IMR-90 (cell line): ENCODE results near the gene MMP2. TPM values are rescaled to one million over a fixed set of nuclear protein-coding genes. Genes with fewer than 3 reads are reported as not detected.

Source experiments
- ATAC-seq: fragments of 200-7000 bp; cut with Tn5 transposase; 2 replicates; pipeline ENCODE4 v1.9.1; 2020; ENCODE audit warnings: low read depth, mild to moderate bottlenecking, moderate library complexity
- BruUV-seq: library from RNA; stranded (reverse); fragments of 400-500 nt; replicated peaks from 2 replicates; lab custom pipeline; 2021; lab: Mats Ljungman, UMichigan
- CTCF ChIA-PET: fragments of 300-600 bp; formaldehyde crosslinking; extraction: SDS; loops from one replicate; lab custom pipeline; 2021; ENCODE audit warnings: antibody characterized with exemption; lab: Yijun Ruan, JAX
- POLR2A ChIA-PET: fragments of 300-600 bp; sonication (Branson Sonifier 250); formaldehyde crosslinking; loops from one replicate; lab custom pipeline; 2022; ENCODE audit warnings: antibody characterized with exemption; ENCODE audit not compliant: unreplicated experiment; lab: Charles Lee
- DNase-seq: peaks from one replicate; pipeline ENCODE4 v3.0.0; 2013
- H2AFZ ChIP-seq: replicated peaks from 2 replicates; pipeline ENCODE3; 2013; ENCODE audit warnings: low read length, mild to moderate bottlenecking; ENCODE audit not compliant: poor library complexity
- H2AK5ac ChIP-seq: 2 replicates; pipeline ENCODE4 v1.6.1; 2013; ENCODE audit warnings: low read depth, low read length, inconsistent platforms
- H2AK9ac ChIP-seq: replicated peaks from 2 replicates; pipeline ENCODE3; 2013; ENCODE audit warnings: mild to moderate bottlenecking, low read depth, low read length, moderate library complexity; ENCODE audit not compliant: poor library complexity
- H2BK120ac ChIP-seq: 2 replicates; pipeline ENCODE4 v1.6.1; 2013; ENCODE audit warnings: low read depth, low read length, inconsistent platforms
- H2BK15ac ChIP-seq: 3 replicates; pipeline ENCODE4 v1.6.1; 2013; ENCODE audit warnings: low read depth, low read length, inconsistent platforms
- H2BK20ac ChIP-seq: 2 replicates; pipeline ENCODE4 v1.6.1; 2013; ENCODE audit warnings: low read depth, mild to moderate bottlenecking, inconsistent platforms, low read length, moderate library complexity
- H2BK5ac ChIP-seq: 2 replicates; pipeline ENCODE4 v1.6.1; 2013; ENCODE audit warnings: mild to moderate bottlenecking, low read depth, low read length, inconsistent platforms; ENCODE audit not compliant: poor library complexity, severe bottlenecking
- H3K14ac ChIP-seq: replicated peaks from 2 replicates; pipeline ENCODE4 v1.6.1; 2013; ENCODE audit warnings: low read depth, low read length, inconsistent platforms
- H3K18ac ChIP-seq: 2 replicates; pipeline ENCODE4 v1.6.1; 2013; ENCODE audit warnings: low read depth, low read length, control low read depth
- H3K23ac ChIP-seq: 2 replicates; pipeline ENCODE4 v1.6.1; 2013; ENCODE audit warnings: low read depth, low read length, inconsistent platforms
- H3K27ac ChIP-seq: 2 replicates; pipeline ENCODE4 v1.5.1; 2013; ENCODE audit warnings: mild to moderate bottlenecking, control low read depth, low read length; ENCODE audit not compliant: insufficient read depth
- H3K27me3 ChIP-seq: 2 replicates; pipeline ENCODE4 v1.6.1; 2013; ENCODE audit warnings: low read length; ENCODE audit not compliant: control insufficient read depth, insufficient read depth
- H3K36me3 ChIP-seq: 2 replicates; pipeline ENCODE4 v1.6.1; 2013; ENCODE audit warnings: low read length, mixed read lengths; ENCODE audit not compliant: control insufficient read depth, insufficient read depth
- H3K4ac ChIP-seq: 2 replicates; pipeline ENCODE4 v1.6.1; 2013; ENCODE audit warnings: low read depth, low read length, inconsistent platforms
- H3K4me1 ChIP-seq: 2 replicates; pipeline ENCODE4 v1.6.1; 2013; ENCODE audit warnings: low read length, mixed read lengths; ENCODE audit not compliant: control insufficient read depth, insufficient read depth
- H3K4me2 ChIP-seq: 2 replicates; pipeline ENCODE4 v1.6.1; 2013; ENCODE audit warnings: low read depth, mild to moderate bottlenecking, control low read depth, low read length, moderate library complexity
- H3K4me3 ChIP-seq: 2 replicates; pipeline ENCODE4 v1.5.1; 2013; ENCODE audit warnings: low read depth, mild to moderate bottlenecking, control low read depth, low read length, moderate library complexity; ENCODE audit not compliant: insufficient read depth
- H3K56ac ChIP-seq: 2 replicates; pipeline ENCODE4 v1.6.1; 2013; ENCODE audit warnings: low read length, inconsistent platforms; ENCODE audit not compliant: insufficient read depth; ENCODE audit errors: extremely low read depth
- H3K79me1 ChIP-seq, 2 experiments: 2 replicates each; pipeline ENCODE4 v1.6.1; 2013; ENCODE audit warnings: low read length in 2 of 2, inconsistent platforms in 1 of 2, low read depth in 1 of 2
- H3K9ac ChIP-seq: 2 replicates; pipeline ENCODE4 v1.6.1; 2013; ENCODE audit warnings: low read depth, low read length, control low read depth
- H3K9me1 ChIP-seq: 2 replicates; pipeline ENCODE4 v1.6.1; 2013; ENCODE audit warnings: low read length, inconsistent platforms; ENCODE audit not compliant: insufficient read depth
- H3K9me3 ChIP-seq: 2 replicates; pipeline ENCODE4 v1.6.1; 2013; ENCODE audit warnings: low read length; ENCODE audit not compliant: control insufficient read depth, insufficient read depth
- H4K20me1 ChIP-seq: 2 replicates; pipeline ENCODE4 v1.6.1; 2013; ENCODE audit warnings: low read length, inconsistent platforms; ENCODE audit not compliant: insufficient read depth
- H4K5ac ChIP-seq: 2 replicates; pipeline ENCODE4 v1.6.1; 2013; ENCODE audit warnings: mild to moderate bottlenecking, low read depth, low read length, control low read depth
- H4K8ac ChIP-seq, 2 experiments: 2 replicates each; pipeline ENCODE4 v1.6.1; 2013; ENCODE audit warnings: low read depth in 2 of 2, low read length in 2 of 2, control low read depth in 1 of 2, inconsistent platforms in 1 of 2
- H4K91ac ChIP-seq: 2 replicates; pipeline ENCODE4 v1.6.1; 2013; ENCODE audit warnings: low read depth, low read length, inconsistent platforms; ENCODE audit not compliant: insufficient read depth
- BHLHE40 ChIP-seq: fragments of 150-350 bp; IDR thresholded peaks from 2 replicates; pipeline ENCODE4 v1.6.1; 2016; ENCODE audit warnings: mild to moderate bottlenecking, low read depth, low read length
- CEBPB ChIP-seq: IDR thresholded peaks from 2 replicates; pipeline ENCODE4 v1.6.1; 2012; ENCODE audit warnings: low read depth, low read length, improper control_type of control experiment
- CHD1 ChIP-seq: IDR thresholded peaks from 2 replicates; pipeline ENCODE4 v1.6.1; 2012; ENCODE audit warnings: low read depth, low read length, improper control_type of control experiment
- CTCF ChIP-seq: conservative IDR thresholded peaks from 2 replicates; pipeline ENCODE4 v1.5.1; 2012; ENCODE audit warnings: mild to moderate bottlenecking, low read depth, low read length, improper control_type of control experiment
- FOS ChIP-seq: fragments of 150-350 bp; IDR thresholded peaks from 2 replicates; pipeline ENCODE4 v1.6.1; 2016; ENCODE audit warnings: low read depth, low read length
- MAFK ChIP-seq: IDR thresholded peaks from 2 replicates; pipeline ENCODE4 v1.6.1; 2012; ENCODE audit warnings: low read depth, low read length, improper control_type of control experiment
- MAZ ChIP-seq: IDR thresholded peaks from 2 replicates; pipeline ENCODE4 v1.6.1; 2012; ENCODE audit warnings: low read depth, mild to moderate bottlenecking, low read length, improper control_type of control experiment, moderate library complexity, borderline replicate concordance
- MXI1 ChIP-seq: IDR thresholded peaks from 2 replicates; pipeline ENCODE4 v1.6.1; 2012; ENCODE audit warnings: low read depth, mild to moderate bottlenecking, low read length, moderate library complexity, borderline replicate concordance
- NFE2L2 ChIP-seq: fragments of 150-350 bp; IDR thresholded peaks from 2 replicates; pipeline ENCODE4 v1.6.1; 2016; ENCODE audit warnings: low read depth, mild to moderate bottlenecking, low read length
- POLR2A ChIP-seq: IDR thresholded peaks from 2 replicates; pipeline ENCODE4 v1.6.1; 2012; ENCODE audit warnings: mild to moderate bottlenecking, low read depth, low read length
- RAD21 ChIP-seq: IDR thresholded peaks from 2 replicates; pipeline ENCODE4 v1.6.1; 2012; ENCODE audit warnings: low read length, improper control_type of control experiment
- RCOR1 ChIP-seq: IDR thresholded peaks from 2 replicates; pipeline ENCODE4 v1.6.1; 2012; ENCODE audit warnings: mild to moderate bottlenecking, low read length, improper control_type of control experiment; ENCODE audit not compliant: insufficient replicate concordance
- RFX5 ChIP-seq: IDR thresholded peaks from 2 replicates; pipeline ENCODE4 v1.8.0; 2012; ENCODE audit warnings: low read depth, mild to moderate bottlenecking, low read length, moderate library complexity
- SMC3 ChIP-seq: fragments of 150-350 bp; IDR thresholded peaks from 2 replicates; pipeline ENCODE4 v1.6.1; 2016; ENCODE audit warnings: low read depth, mild to moderate bottlenecking, antibody characterized with exemption, low read length, moderate library complexity
- WGBS, 2 experiments: methylation state at CpG; one replicate each; pipeline versions ENCODE4 v1.1.5 to v1.1.7; 2013; ENCODE audit warnings: missing lambda C conversion rate in 2 of 2; ENCODE audit not compliant: insufficient read length in 1 of 2; ENCODE audit errors: extremely low coverage in 2 of 2; 5-methylcytosine and 5-hydroxymethylcytosine counted together
- dilution Hi-C: fragments of 300-500 bp; cut with HindIII; formaldehyde crosslinking; loops from one replicate; pipeline ENCODE4 v1.14.3; 2018; ENCODE audit warnings: low sequenced_read_pairs; ENCODE audit not compliant: unreplicated experiment
- in situ Hi-C: fragments of 300-500 bp; cut with MboI; formaldehyde crosslinking; loops from 3 replicates; pipeline ENCODE4 v1.14.3; 2019; ENCODE audit warnings: low sequenced_read_pairs, inconsistent platforms, mixed read lengths
- intact Hi-C: fragments of 100-400 bp; cut with micrococcal nuclease; formaldehyde crosslinking; loops from 2 replicates; pipeline ENCODE4 v1.10.0; 2022
- polyA plus RNA-seq, 3 experiments: library from polyadenylated mRNA; depleted of rRNA; stranded (reverse); fragments of >200 nt; gene quantifications; 2 replicates each; pipeline ENCODE4 v1.2.3, GENCODE V29; 2012; ENCODE audit warnings: low replicate concordance in 1 of 3
- total RNA-seq: library from RNA; depleted of rRNA; stranded (reverse); fragments of >200 nt; gene quantifications from 2 replicates; pipeline ENCODE4 v1.2.3, GENCODE V29; 2012
- TF ChIP-seq, protein P1 (sequence below): fragments of 150-350 bp; IDR thresholded peaks from 2 replicates; pipeline ENCODE4 v1.6.1; 2017; ENCODE audit warnings: mild to moderate bottlenecking, antibody characterized with exemption, low read length, low read depth
- TF ChIP-seq, protein P2 (sequence below): fragments of 150-350 bp; IDR thresholded peaks from 2 replicates; pipeline ENCODE4 v1.6.1; 2016; ENCODE audit warnings: low read depth, mild to moderate bottlenecking, low read length, moderate library complexity, borderline replicate concordance

The MMP2 gene
- total and polyA plus RNA-seq, 2 of the 4 experiments (the other 2 are of a cell fraction), result 240 to 574 TPM

DNA sequence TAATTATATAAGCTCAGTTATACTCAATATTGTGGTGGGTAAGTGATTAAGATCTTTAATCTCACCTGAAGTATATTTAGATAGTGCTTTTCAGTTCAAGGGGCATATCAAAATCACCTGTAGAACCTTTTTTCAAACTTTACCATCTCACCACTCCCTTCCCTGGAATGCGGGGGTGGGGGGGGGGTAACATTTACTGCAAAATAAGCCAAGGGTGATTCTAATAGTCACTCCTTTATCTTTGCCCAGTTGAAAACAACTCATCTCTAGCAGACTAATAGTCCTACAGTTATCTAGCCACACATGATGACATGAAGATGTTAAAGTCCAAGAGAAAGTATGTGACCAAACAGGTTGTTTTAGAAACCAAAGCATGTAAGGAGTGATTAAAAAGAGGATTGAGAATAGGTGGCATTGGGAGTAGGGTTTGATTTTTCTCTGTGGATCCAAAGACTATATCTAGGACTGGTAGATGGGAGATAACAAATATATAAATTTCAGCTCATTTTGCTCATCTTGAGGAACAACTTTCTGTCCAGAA, 51.4 kb downstream of the MMP2 start:
- DNase-seq, result no peak
- ATAC-seq, result no peak
- Histone ChIP-seq H3K36me3 (no peaks in the 10 kb centered on the region; the same call in 1 of the 2 replicates), H2BK120ac (no peak overlapping the region), H3K4ac (no peak overlapping the region), H4K91ac (no peak overlapping the region), H3K4me1 (no peaks in the 10 kb centered on the region; the same call in 1 of the 2 replicates), H3K27ac (no peak overlapping the region), H3K56ac (no peak overlapping the region), H3K18ac (no peak overlapping the region), H3K27me3 (no peaks in the 10 kb centered on the region), H4K20me1 (no peaks in the 10 kb centered on the region), H2AK5ac (no peak overlapping the region), H2BK15ac (no peak overlapping the region), H3K4me3 (no peak overlapping the region), H3K4me2 (no peak overlapping the region), H3K9me1 (no peaks in the 10 kb centered on the region), H3K23ac (no peak overlapping the region), H2BK20ac (no peak overlapping the region), H3K14ac (no peak overlapping the region), H2BK5ac (no peak overlapping the region), H3K9me3 (no peaks in the 10 kb centered on the region), H2AFZ (no peak overlapping the region), H2AK9ac (no peak overlapping the region), H4K5ac (no peak overlapping the region), H4K8ac (no peak overlapping the region), H3K79me1 (no peaks in the 10 kb centered on the region), H3K9ac (no peak overlapping the region)
- dilution Hi-C loops (no loop called here), in situ Hi-C loops (no loop called here), intact Hi-C loops (no loop called here)
- BruUV-seq, result no TSS peak
- TF ChIP-seq FOS, result no peak
- TF ChIP-seq, protein P1, sequence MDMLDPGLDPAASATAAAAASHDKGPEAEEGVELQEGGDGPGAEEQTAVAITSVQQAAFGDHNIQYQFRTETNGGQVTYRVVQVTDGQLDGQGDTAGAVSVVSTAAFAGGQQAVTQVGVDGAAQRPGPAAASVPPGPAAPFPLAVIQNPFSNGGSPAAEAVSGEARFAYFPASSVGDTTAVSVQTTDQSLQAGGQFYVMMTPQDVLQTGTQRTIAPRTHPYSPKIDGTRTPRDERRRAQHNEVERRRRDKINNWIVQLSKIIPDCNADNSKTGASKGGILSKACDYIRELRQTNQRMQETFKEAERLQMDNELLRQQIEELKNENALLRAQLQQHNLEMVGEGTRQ, result no peak
- TF ChIP-seq RCOR1, result no peak
- no peak for TF ChIP-seq SMC3
- TF ChIP-seq CEBPB, result no peak
- TF ChIP-seq CTCF, result no peak
- no peak for TF ChIP-seq NFE2L2
- no peak for TF ChIP-seq RAD21
- no peak for TF ChIP-seq MAZ
- no peak for TF ChIP-seq RFX5
- no peak for TF ChIP-seq BHLHE40
- TF ChIP-seq CHD1, result no peak
- no peak for TF ChIP-seq MXI1
- no peak for TF ChIP-seq POLR2A
- TF ChIP-seq, protein P2, sequence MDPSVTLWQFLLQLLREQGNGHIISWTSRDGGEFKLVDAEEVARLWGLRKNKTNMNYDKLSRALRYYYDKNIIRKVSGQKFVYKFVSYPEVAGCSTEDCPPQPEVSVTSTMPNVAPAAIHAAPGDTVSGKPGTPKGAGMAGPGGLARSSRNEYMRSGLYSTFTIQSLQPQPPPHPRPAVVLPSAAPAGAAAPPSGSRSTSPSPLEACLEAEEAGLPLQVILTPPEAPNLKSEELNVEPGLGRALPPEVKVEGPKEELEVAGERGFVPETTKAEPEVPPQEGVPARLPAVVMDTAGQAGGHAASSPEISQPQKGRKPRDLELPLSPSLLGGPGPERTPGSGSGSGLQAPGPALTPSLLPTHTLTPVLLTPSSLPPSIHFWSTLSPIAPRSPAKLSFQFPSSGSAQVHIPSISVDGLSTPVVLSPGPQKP, result no peak
- no peak for TF ChIP-seq MAFK
- POLR2A ChIA-PET, result no interaction called here
- CTCF ChIA-PET, result interaction anchor here (0.8 to 1.4 kb wide), 3 partner anchors 16 to 1172 kb away, joined by 3 read pairs; no protein-coding TSS in a partner anchor
- no CpG with 5 or more reads among the region's 1 CpG for WGBS, 2 experiments
